ENCODE results near the gene CREB5.

DNA sequence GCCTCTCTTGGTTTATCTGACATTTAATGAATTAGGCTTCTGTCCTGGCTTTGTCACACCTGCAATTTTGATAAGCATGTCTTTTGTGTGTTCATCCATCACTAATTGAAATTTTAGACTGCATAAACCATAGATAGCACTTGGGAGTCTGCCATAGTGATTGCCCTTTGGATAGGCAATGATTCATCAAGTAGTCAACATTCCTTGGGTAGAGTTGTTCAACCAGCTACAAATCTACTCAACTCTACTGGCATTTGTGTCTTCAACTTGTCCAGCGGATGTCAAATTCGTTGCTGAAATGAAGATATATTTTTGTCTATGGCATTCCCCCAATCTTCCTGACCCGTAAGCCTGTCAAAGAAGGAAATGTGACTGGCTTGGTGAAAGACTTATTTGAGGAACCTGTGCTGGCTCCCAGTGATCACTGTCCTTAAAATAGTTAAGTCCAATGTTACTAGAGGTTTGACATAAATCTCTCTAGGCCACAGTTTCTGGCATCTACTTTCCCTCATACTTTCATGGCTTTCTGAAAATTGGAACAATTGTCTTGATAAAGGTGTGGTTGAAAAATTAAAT lies 33.7 kb upstream of the CREB5 start:
- TF ChIP-seq MAX (IDR thresholded peaks at IDR 0.05), result no peak
- no peak for TF ChIP-seq EZH2 (IDR thresholded peaks at IDR 0.05)
- TF ChIP-seq, protein P1, sequence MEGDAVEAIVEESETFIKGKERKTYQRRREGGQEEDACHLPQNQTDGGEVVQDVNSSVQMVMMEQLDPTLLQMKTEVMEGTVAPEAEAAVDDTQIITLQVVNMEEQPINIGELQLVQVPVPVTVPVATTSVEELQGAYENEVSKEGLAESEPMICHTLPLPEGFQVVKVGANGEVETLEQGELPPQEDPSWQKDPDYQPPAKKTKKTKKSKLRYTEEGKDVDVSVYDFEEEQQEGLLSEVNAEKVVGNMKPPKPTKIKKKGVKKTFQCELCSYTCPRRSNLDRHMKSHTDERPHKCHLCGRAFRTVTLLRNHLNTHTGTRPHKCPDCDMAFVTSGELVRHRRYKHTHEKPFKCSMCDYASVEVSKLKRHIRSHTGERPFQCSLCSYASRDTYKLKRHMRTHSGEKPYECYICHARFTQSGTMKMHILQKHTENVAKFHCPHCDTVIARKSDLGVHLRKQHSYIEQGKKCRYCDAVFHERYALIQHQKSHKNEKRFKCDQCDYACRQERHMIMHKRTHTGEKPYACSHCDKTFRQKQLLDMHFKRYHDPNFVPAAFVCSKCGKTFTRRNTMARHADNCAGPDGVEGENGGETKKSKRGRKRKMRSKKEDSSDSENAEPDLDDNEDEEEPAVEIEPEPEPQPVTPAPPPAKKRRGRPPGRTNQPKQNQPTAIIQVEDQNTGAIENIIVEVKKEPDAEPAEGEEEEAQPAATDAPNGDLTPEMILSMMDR (IDR thresholded peaks at IDR 0.05 in 2 of 3, conservative IDR thresholded peaks at IDR 0.05 in 1 of 3; ENCODE audit: borderline replicate concordance in 1 of 3, insufficient read depth in 1 of 3, low read depth in 2 of 3, low read length in 2 of 3), result no peak
- TF ChIP-seq POLR2AphosphoS5 (IDR thresholded peaks at IDR 0.05; ENCODE audit: low read depth, low read length), result no peak
- TF ChIP-seq EZH2phosphoT487 (IDR thresholded peaks at IDR 0.05; ENCODE audit: borderline replicate concordance), result no peak
- TF ChIP-seq POLR2A (IDR thresholded peaks at IDR 0.05; ENCODE audit: borderline replicate concordance, extremely low read depth, insufficient read depth, insufficient read length), result no peak
- TF ChIP-seq YY1 (IDR thresholded peaks at IDR 0.05; ENCODE audit: extremely low read depth, insufficient replicate concordance, low read depth, low read length), result no peak
- no peak for TF ChIP-seq ATF3 (IDR thresholded peaks at IDR 0.05)
- TF ChIP-seq JUND (IDR thresholded peaks at IDR 0.05), result peak; percentile 18; the same call in 1 of the 2 replicates
- no peak for TF ChIP-seq SIN3A (IDR thresholded peaks at IDR 0.05; ENCODE audit: low read depth)
- TF ChIP-seq ZNF274 (IDR thresholded peaks at IDR 0.05; ENCODE audit: low read depth, low read length), result no peak
